Ovary (tissue), 1 donor: ENCODE results near the gene SMR3A.

ENCODE experiments used
- EP300 ChIP-seq: sonication (generic); formaldehyde crosslinking; IDR thresholded peaks from one replicate; pipeline ENCODE4 v1.6.1; 2017; ENCODE audit warnings: antibody characterized with exemption
- POLR2A ChIP-seq: fragments of 450-650 bp; IDR thresholded peaks from one replicate; pipeline ENCODE4 v1.6.1; 2017; ENCODE audit warnings: antibody characterized with exemption, mild to moderate bottlenecking, moderate library complexity

DNA sequence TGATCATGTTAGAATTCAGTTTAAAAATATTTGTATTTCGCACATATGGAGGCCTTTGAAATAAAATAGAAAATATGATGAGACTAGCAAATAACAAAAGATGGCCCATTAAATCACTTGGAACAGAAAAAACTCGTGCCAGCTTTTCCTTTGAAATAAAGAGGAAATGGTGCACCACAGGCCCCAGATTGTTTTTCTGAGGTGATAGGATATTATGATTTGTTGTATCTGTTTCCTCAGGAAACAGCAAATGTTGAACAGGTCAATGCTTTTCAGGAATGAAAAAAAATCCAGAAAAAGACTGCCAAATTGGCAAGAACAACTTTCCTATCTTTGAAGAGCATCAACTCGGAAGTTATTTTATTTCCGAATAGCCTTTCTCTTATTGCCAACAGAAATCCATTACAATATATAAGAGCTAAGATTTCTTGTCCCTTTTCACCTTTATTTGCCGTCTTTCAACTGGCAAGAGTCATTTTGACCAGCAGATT is 22.2 kb downstream of the SMR3A start, which contains the start of gene SMR3B:
- TF ChIP-seq POLR2A (no peak), EP300 (no peak)
